ENCODE results near the gene SHC4.

SHC4 gene

GRCh38 chr15:48964898-48965297 is 1.2 kb upstream of the SHC4 start:
- Histone ChIP-seq H3K79me2 (ENCODE audit: control insufficient read depth, insufficient read depth, low read length, poor library complexity) (no peaks in the 10 kb centered on the region), H3K4me2 (ENCODE audit: low read length) (no peak overlapping the region), H3K23ac (ENCODE audit: low read length) (no peak overlapping the region), H2AK5ac (ENCODE audit: low read length) (no peak overlapping the region), H3K18ac (ENCODE audit: low read length) (no peak overlapping the region), H3K4ac (ENCODE audit: low read depth, low read length) (no peak overlapping the region), H3K27me3 (ENCODE audit: insufficient read depth, low read length) (peaks cover 13% of the 10 kb centered on the region), H3K9ac (ENCODE audit: low read length) (no peak overlapping the region), H3K9me3 (ENCODE audit: insufficient read depth, low read depth, low read length) (no peaks in the 10 kb centered on the region), H4K12ac (ENCODE audit: low read depth, low read length) (no peak overlapping the region), H2BK120ac (ENCODE audit: insufficient read depth, low read length, poor library complexity) (no peak overlapping the region), H4K91ac (ENCODE audit: low read depth, low read length) (no peak overlapping the region), H3K79me1 (ENCODE audit: low read length) (no peaks in the 10 kb centered on the region), H2AFZ (ENCODE audit: insufficient read depth, low read length, poor library complexity) (no peak overlapping the region), H3K4me1 (ENCODE audit: control insufficient read depth in 1 of 2, insufficient read depth in 2 of 2, low read length in 2 of 2) (peaks cover 6 to 8% of the 10 kb centered on the region in 2 experiments), H3K36me3 (ENCODE audit: control insufficient read depth in 1 of 2, insufficient read depth in 2 of 2, low read length in 2 of 2) (no peaks in the 10 kb centered on the region), H3K4me3 (ENCODE audit: low read depth, low read length) (no peak overlapping the region), H3K14ac (ENCODE audit: low read length) (no peak overlapping the region), H3K27ac (ENCODE audit: low read depth, low read length) (no peak overlapping the region), H2BK12ac (ENCODE audit: low read length) (no peak overlapping the region), H4K8ac (ENCODE audit: low read depth, low read length) (no peak overlapping the region), H2BK5ac (ENCODE audit: low read depth, low read length, poor library complexity) (no peak overlapping the region)
- no peak for DNase-seq
- WGBS (ENCODE audit: extremely low coverage, insufficient coverage, insufficient read length), result no CpG with 5 or more reads among the region's 2 CpGs

GRCh38 chr15:48962662-48963523 is 826 bp downstream of the SHC4 start:
- peak in 1 of 2 donors; percentile 23 for DNase-seq
- WGBS (ENCODE audit: extremely low coverage, insufficient coverage, insufficient read length), result no CpG with 5 or more reads among the region's 54 CpGs

GRCh38 chr15:48955967-48956366 is 7.8 kb downstream of the SHC4 start:
- WGBS (ENCODE audit: extremely low coverage, insufficient coverage, insufficient read length), result no CpG with 5 or more reads among the region's 3 CpGs
- Histone ChIP-seq H3K4me1 (ENCODE audit: control insufficient read depth in 1 of 2, insufficient read depth in 2 of 2, low read length in 2 of 2) (peaks cover 3% of the 10 kb centered on the region in 2 experiments), H3K18ac (ENCODE audit: low read length) (no peak overlapping the region)

More at GRCh38 chr15:48962662-48963523, 826 bp downstream of the SHC4 start:
- H2AK5ac ChIP-seq (ENCODE audit: low read length), result no peak overlapping the region
- H3K23ac ChIP-seq (ENCODE audit: low read length), result no peak overlapping the region
- H3K9ac ChIP-seq (ENCODE audit: low read length), result no peak overlapping the region
- no peak overlapping the region for H2BK5ac ChIP-seq (ENCODE audit: low read depth, low read length, poor library complexity)
- H3K14ac ChIP-seq (ENCODE audit: low read length), result no peak overlapping the region
- no peaks in the 10 kb centered on the region for H3K9me3 ChIP-seq (ENCODE audit: insufficient read depth, low read depth, low read length)
- H2BK120ac ChIP-seq (ENCODE audit: insufficient read depth, low read length, poor library complexity), result no peak overlapping the region
- H3K27ac ChIP-seq (ENCODE audit: low read depth, low read length), result no peak overlapping the region
- H4K8ac ChIP-seq (ENCODE audit: low read depth, low read length), result no peak overlapping the region
- H3K36me3 ChIP-seq (ENCODE audit: control insufficient read depth in 1 of 2, insufficient read depth in 2 of 2, low read length in 2 of 2), result no peaks in the 10 kb centered on the region
- H3K4me3 ChIP-seq (ENCODE audit: low read depth, low read length), result peak overlapping the region; percentile 38
- H3K79me2 ChIP-seq (ENCODE audit: control insufficient read depth, insufficient read depth, low read length, poor library complexity), result no peaks in the 10 kb centered on the region
- H4K91ac ChIP-seq (ENCODE audit: low read depth, low read length), result no peak overlapping the region
- peaks cover 13% of the 10 kb centered on the region for H3K27me3 ChIP-seq (ENCODE audit: insufficient read depth, low read length)
- no peak overlapping the region for H3K18ac ChIP-seq (ENCODE audit: low read length)
- peaks cover 6 to 8% of the 10 kb centered on the region in 2 experiments for H3K4me1 ChIP-seq (ENCODE audit: control insufficient read depth in 1 of 2, insufficient read depth in 2 of 2, low read length in 2 of 2)
- H2AFZ ChIP-seq (ENCODE audit: insufficient read depth, low read length, poor library complexity), result peak overlapping the region; percentile 40
- no peak overlapping the region for H2BK12ac ChIP-seq (ENCODE audit: low read length)
- no peaks in the 10 kb centered on the region for H3K79me1 ChIP-seq (ENCODE audit: low read length)
- no peak overlapping the region for H4K12ac ChIP-seq (ENCODE audit: low read depth, low read length)
- H3K4me2 ChIP-seq (ENCODE audit: low read length), result peak overlapping the region; percentile 61
- no peak overlapping the region for H3K4ac ChIP-seq (ENCODE audit: low read depth, low read length)

DNA sequence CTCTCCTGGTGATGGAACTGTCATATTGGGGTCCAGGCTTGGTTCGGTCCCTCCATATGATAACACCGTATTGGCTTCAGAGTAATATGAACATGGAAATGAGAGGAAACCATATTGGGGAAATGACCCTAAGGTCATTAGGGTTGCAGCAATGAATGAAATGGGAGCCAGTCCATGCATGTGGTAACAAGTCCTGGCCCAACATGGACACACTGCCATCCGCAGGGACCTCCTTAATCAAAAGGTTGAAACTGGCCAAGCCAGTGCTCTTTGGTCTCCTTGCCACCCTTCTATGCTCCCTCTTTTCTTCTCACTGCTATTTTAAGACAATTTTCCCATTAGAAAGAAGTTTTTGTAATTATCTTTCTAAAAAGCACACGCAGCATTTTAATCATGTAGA is 8.3 kb downstream of the SHC4 start:
- no peak overlapping the region for H3K9ac ChIP-seq (ENCODE audit: low read length)
- no peak for DNase-seq
- H2BK12ac ChIP-seq (ENCODE audit: low read length), result no peak overlapping the region
- no peaks in the 10 kb centered on the region for H3K79me1 ChIP-seq (ENCODE audit: low read length)
- H2BK120ac ChIP-seq (ENCODE audit: insufficient read depth, low read length, poor library complexity), result no peak overlapping the region
- H3K36me3 ChIP-seq (ENCODE audit: control insufficient read depth in 1 of 2, insufficient read depth in 2 of 2, low read length in 2 of 2), result no peaks in the 10 kb centered on the region
- no peak overlapping the region for H2AFZ ChIP-seq (ENCODE audit: insufficient read depth, low read length, poor library complexity)
- no peaks in the 10 kb centered on the region for H3K79me2 ChIP-seq (ENCODE audit: control insufficient read depth, insufficient read depth, low read length, poor library complexity)
- no peak overlapping the region for H3K4me2 ChIP-seq (ENCODE audit: low read length)
- H3K18ac ChIP-seq (ENCODE audit: low read length), result no peak overlapping the region
- no CpG with 5 or more reads among the region's 4 CpGs for WGBS (ENCODE audit: extremely low coverage, insufficient coverage, insufficient read length)
- H3K4me3 ChIP-seq (ENCODE audit: low read depth, low read length), result no peak overlapping the region
- H3K14ac ChIP-seq (ENCODE audit: low read length), result no peak overlapping the region
- H3K4me1 ChIP-seq (ENCODE audit: control insufficient read depth in 1 of 2, insufficient read depth in 2 of 2, low read length in 2 of 2), result peaks cover 3% of the 10 kb centered on the region in 2 experiments
- no peak overlapping the region for H3K23ac ChIP-seq (ENCODE audit: low read length)
- no peaks in the 10 kb centered on the region for H3K9me3 ChIP-seq (ENCODE audit: insufficient read depth, low read depth, low read length)
- no peak overlapping the region for H4K8ac ChIP-seq (ENCODE audit: low read depth, low read length)
- H3K4ac ChIP-seq (ENCODE audit: low read depth, low read length), result no peak overlapping the region
- H3K27ac ChIP-seq (ENCODE audit: low read depth, low read length), result no peak overlapping the region
- H3K27me3 ChIP-seq (ENCODE audit: insufficient read depth, low read length), result no peaks in the 10 kb centered on the region
- H4K91ac ChIP-seq (ENCODE audit: low read depth, low read length), result no peak overlapping the region
- no peak overlapping the region for H2BK5ac ChIP-seq (ENCODE audit: low read depth, low read length, poor library complexity)
- H2AK5ac ChIP-seq (ENCODE audit: low read length), result no peak overlapping the region
- no peak overlapping the region for H4K12ac ChIP-seq (ENCODE audit: low read depth, low read length)

More at GRCh38 chr15:48955967-48956366, 7.8 kb downstream of the SHC4 start:
- Histone ChIP-seq H3K27me3 (ENCODE audit: insufficient read depth, low read length) (no peaks in the 10 kb centered on the region), H3K23ac (ENCODE audit: low read length) (no peak overlapping the region), H2BK12ac (ENCODE audit: low read length) (no peak overlapping the region), H3K79me2 (ENCODE audit: control insufficient read depth, insufficient read depth, low read length, poor library complexity) (no peaks in the 10 kb centered on the region), H3K36me3 (ENCODE audit: control insufficient read depth in 1 of 2, insufficient read depth in 2 of 2, low read length in 2 of 2) (no peaks in the 10 kb centered on the region), H2AFZ (ENCODE audit: insufficient read depth, low read length, poor library complexity) (no peak overlapping the region), H3K14ac (ENCODE audit: low read length) (no peak overlapping the region), H3K27ac (ENCODE audit: low read depth, low read length) (no peak overlapping the region), H3K9ac (ENCODE audit: low read length) (no peak overlapping the region), H3K4me2 (ENCODE audit: low read length) (no peak overlapping the region), H3K79me1 (ENCODE audit: low read length) (no peaks in the 10 kb centered on the region), H3K9me3 (ENCODE audit: insufficient read depth, low read depth, low read length) (no peaks in the 10 kb centered on the region), H2BK5ac (ENCODE audit: low read depth, low read length, poor library complexity) (no peak overlapping the region), H3K4me3 (ENCODE audit: low read depth, low read length) (no peak overlapping the region), H3K4ac (ENCODE audit: low read depth, low read length) (no peak overlapping the region), H4K91ac (ENCODE audit: low read depth, low read length) (no peak overlapping the region), H2AK5ac (ENCODE audit: low read length) (no peak overlapping the region), H4K8ac (ENCODE audit: low read depth, low read length) (no peak overlapping the region), H2BK120ac (ENCODE audit: insufficient read depth, low read length, poor library complexity) (no peak overlapping the region), H4K12ac (ENCODE audit: low read depth, low read length) (no peak overlapping the region)
- DNase-seq, result no peak
